Stimulated activated CD4-positive, alpha-beta T cell treated with anti-CD3 and anti-CD28 coated beads, Interleukin-12 subunit alpha, Interleukin-12 subunit beta, amount 100 ng/mL, for 48 hours (primary cell): ENCODE measurements around the gene NEK9.
"Not testable (repeated sequence)": the region's sequence is repeated elsewhere in the genome, so short reads cannot be mapped to it uniquely, and the experiment has no call there.

Experiments used
- DNase-seq, 3 donors: peaks; one replicate each; pipeline ENCODE4 v3.0.0-alpha.2; 2020; ENCODE audit warnings: low read depth in 2 of 3, low spot score in 1 of 3

The NEK9 gene

GRCh38 chr14:75126679-75127473 lies at the start of gene NEK9:
TSS of gene NEK9 (minus strand) at chr14:75127048. CDS start at chr14:75126921, 127 bp downstream.
- peak; percentile 83 to 89 (median 87) for DNase-seq

GRCh38 chr14:75176142-75176820 lies 49.4 kb upstream of the NEK9 start, which contains the start of gene TMED10:
TSS of gene TMED10 (minus strand) at chr14:75176612. CDS start at chr14:75176579, 33 bp downstream.
- peak; percentile 85 to 89 (median 85) for DNase-seq

DNA sequence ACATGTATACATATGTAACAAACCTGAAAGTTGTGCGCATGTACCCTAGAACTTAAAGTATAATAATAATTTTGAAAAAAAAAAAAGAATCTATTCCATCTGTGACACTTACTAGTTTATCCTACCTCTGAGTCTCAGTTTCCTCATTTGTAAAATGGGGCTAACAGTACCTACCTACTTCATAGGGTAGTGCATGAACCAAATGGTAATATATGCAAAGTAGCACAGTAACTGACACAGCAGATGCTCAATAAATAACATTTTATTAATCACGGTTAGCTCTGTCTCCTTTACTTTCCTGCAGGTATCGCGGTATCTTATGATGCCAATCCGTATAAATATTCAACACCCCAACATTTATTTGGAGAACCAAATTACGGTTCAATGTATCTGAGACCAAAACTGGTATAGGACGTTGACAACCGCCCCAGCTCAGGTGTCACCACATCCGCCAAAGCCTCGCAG lies 48.9 kb upstream of the NEK9 start:
- DNase-seq, result no peak

GRCh38 chr14:75174066-75174465 lies 47.2 kb upstream of the NEK9 start:
- DNase-seq, result no peak

- no peak for DNase-seq
Observed at GRCh38 chr14:75170772-75171171, 43.9 kb upstream of the NEK9 start.

- no peak for DNase-seq
Observed at GRCh38 chr14:75168586-75169335, 41.9 kb upstream of the NEK9 start.

- no peak for DNase-seq
Observed at GRCh38 chr14:75167325-75167724, 40.5 kb upstream of the NEK9 start.

DNA sequence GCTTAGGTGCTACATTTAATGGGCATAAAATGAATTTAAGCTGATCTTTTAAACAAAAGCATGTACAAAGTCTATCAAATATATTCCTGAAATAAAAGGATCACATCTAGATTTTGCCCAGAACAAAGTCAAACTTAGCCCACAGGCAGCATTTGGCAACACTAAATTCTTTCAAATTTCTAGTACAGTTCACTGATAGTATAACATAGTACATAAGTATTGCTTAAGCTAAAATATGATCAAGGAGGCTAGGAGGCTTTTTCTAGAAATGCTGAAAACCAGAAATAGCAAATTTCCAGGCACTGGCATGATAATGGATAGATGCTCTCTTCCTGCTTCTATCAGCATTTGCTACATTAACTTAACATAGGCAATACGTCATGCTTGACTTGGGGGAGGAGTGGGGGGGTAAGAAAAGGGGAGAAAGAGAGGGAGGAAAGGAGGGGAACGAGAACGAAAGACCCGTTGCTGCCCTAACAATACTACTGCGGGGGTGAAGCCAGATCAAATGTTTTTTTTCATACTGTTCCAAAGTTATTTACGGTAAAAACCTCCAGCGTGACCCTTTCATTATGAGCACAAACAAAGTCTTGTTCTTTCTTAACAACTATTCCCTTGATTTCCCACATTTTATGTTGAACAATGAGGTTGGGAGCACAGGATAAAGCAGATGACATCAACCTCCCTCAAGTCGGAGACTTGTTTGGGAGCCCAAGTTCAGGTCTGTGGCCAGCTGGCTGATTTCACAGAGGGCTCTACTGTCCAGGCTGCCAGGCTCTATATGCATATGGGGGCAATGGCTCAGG lies 38.9 kb upstream of the NEK9 start:
- no peak for DNase-seq

GRCh38 chr14:75164809-75165208 lies 38.0 kb upstream of the NEK9 start:
- DNase-seq, result no peak

GRCh38 chr14:75163677-75164076 lies 36.8 kb upstream of the NEK9 start:
- DNase-seq, result no peak

- no peak for DNase-seq
Observed at GRCh38 chr14:75162631-75163030, 35.8 kb upstream of the NEK9 start.

DNA sequence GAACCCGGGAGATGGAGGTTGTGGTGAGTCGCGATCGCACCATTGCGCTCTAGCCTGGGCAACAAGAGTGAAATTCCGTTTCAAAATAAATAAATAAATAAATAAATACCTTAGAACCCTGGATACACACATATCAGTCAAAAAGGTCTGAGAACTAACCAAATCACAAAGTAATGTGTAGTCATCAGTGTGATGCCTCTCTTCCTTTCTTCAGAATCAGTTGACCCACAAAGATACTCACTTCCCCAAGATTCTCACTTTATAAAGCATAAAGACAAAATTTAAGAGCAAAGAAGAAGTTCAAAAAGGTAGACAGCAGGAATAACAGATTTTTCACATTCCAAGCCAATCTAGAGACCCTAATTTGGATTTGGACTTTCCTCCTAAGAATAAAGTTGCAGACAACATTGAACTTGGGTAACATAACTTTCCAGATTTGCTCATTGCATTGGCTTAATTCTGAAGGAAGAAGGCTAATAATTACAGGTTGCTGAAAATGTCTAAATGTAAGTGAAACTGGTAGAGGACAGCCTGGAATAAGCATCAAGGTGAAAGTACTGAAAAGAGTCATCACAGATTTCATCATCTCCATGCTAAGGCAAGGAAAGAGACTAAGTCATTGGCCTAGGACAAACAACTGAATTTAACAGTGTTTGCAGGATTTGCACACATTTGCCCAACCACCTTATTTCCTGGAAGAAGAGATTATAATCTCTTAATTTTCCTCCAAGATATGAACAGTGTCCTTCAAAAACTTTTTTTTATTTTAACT lies 32.2 kb upstream of the NEK9 start:
- DNase-seq, result no peak

DNA sequence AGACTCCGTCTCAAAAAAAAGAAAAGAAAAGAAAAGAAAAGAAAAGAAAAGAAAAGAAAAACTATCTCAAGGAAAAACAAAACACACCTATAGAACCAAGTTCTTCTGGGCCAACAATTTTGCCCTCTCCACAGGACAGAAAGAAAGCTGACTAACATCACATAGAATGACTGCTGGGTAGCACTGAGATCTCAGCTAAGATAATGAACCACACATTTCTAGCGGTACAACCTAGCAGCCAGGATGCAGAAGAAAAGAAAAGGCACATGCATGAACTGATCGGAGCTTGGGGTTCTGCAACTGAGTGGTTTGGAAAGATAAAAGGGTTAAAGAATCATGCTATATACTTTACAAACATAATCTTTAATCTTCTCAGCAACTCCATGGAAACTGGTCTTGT lies 30.1 kb upstream of the NEK9 start:
- no peak for DNase-seq

- no peak for DNase-seq
Observed at GRCh38 chr14:75156111-75156510, 29.3 kb upstream of the NEK9 start.

DNA sequence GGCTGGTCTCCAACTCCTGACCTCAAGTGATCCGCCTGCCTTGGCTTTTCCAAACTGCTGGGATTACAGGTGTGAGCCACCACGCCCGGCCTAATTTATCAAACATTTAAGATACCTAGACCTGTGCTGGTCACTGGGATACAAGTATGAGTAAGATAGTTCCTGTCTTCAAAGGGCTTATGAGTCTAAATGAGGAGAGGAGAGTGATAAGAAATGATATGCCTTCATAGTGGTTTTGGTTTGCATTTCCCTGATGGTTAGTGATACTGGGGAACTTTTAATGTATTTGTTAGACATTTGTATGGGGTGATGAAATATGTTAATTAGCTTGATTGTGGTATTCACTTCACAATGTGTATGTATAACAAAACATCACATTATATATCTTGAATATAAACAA lies 28.3 kb upstream of the NEK9 start:
- DNase-seq, result no peak

DNA sequence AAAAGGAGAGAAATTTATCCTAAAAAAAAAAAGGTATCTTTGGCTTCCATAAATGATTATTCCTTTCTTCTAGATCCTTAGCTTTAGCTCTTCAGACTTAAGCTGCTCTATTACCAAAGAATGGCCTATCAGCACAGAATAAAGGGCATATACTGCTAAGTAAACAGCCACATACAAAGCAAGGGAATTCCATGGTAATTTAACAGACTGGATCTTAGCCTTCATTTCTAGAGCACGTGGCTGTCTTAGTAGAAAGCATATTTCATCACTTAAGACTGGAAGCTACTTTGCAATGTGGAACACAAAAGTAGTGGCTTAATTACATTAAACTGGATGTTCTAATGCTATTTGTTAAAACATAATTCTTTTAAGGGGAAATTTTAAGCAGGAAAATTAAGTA lies 26.4 kb upstream of the NEK9 start:
- DNase-seq, result no peak

DNA sequence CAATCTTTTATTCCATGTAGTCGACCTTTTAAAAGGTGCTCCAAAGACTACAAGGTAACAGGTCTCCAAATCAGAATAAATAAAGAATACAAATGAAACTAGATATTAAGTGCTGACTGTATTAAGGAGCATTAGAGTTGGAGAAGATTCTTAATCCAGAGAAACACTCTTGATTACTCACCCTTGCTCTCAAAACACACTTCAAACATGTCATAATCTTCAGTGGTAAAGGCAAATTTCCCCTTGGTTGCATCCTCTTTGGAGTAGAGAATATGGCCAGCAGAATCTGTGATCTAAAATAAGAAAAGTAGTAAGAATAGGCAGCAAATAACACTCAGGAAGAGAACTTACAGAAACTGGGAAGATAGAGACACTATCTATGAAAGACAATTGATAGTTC lies 25.0 kb upstream of the NEK9 start:
- no peak for DNase-seq

GRCh38 chr14:75150637-75151036 lies 23.8 kb upstream of the NEK9 start:
- not testable (repeated sequence) for DNase-seq

DNA sequence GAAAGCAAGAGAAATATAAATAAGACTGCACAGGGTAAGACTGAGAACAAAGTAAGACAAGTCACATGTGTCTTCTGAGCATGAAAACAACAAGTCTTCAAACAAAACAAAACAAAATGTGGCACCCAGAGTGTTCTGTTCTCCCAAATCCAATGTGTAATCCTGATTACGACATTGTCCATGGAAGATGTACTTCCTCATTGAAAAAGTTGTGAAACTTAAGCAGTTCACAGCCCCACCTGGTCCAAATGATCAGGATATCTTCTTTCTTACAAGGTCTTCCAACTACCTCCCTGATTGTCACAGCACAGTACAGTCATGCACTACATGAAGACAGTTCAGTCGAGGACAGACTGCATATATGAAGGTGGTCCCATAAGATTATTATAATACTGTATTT lies 23.3 kb upstream of the NEK9 start:
- no peak for DNase-seq

- DNase-seq, result no peak
Observed at GRCh38 chr14:75147423-75148071, 20.7 kb upstream of the NEK9 start.
